ENCODE data around the gene SYNJ1. TPM values are rescaled to one million over a fixed set of nuclear protein-coding genes. Genes with fewer than 3 reads are reported as not detected.

Gene SYNJ1
- total and polyA plus RNA-seq, 9 of the 15 experiments (the other 6 are each of a cell fraction or from before 2014, with no cell fraction given): 2.4 to 10.6 (median 5.6) TPM

DNA sequence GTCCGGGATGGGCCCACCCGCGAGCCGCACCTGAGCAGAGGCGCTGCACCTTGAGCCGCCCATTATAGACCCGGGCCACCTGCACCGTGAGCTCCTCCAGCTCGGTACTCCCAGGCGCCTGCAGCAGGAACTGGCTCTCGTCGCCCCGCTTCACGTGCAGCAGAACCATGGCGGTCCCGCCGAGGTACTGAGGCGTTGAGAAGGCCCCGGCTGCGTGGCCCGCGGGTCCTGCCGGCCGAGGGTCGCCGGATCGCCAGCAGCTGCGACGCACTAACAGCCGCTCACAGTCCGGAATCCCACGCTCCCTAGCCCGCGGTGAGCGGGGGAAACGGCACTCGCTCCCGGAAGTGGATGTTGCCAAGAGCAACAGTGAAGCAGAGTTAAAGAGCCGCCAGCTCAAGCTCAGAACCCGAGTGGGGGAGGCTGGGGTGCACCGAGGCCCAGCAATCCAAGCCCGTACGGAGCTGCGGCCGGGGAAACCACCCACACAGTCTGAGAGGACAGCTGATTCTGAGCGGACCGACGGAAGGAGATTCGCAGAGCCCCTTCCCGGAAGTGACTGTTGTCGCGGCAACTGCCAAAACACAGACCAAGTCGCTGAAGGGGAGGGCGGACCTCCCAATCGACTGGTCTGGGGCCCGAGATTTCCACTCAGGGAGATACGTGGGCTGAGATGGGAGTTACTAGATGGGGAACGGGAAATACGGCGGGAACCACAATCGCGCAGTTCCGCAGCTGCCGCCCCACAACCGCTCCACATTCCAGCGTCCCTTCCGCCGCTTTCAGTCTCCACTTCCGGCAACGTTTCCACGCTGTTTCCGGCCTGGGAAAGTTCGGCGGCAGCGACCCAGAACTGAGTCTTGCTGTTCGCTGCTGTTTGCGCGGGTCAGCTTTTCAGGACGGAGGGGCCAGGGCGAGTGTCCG lies 115.5 kb downstream of the SYNJ1 start, which contains the start of gene CFAP298 (continued):
- TF ChIP-seq, protein P1, sequence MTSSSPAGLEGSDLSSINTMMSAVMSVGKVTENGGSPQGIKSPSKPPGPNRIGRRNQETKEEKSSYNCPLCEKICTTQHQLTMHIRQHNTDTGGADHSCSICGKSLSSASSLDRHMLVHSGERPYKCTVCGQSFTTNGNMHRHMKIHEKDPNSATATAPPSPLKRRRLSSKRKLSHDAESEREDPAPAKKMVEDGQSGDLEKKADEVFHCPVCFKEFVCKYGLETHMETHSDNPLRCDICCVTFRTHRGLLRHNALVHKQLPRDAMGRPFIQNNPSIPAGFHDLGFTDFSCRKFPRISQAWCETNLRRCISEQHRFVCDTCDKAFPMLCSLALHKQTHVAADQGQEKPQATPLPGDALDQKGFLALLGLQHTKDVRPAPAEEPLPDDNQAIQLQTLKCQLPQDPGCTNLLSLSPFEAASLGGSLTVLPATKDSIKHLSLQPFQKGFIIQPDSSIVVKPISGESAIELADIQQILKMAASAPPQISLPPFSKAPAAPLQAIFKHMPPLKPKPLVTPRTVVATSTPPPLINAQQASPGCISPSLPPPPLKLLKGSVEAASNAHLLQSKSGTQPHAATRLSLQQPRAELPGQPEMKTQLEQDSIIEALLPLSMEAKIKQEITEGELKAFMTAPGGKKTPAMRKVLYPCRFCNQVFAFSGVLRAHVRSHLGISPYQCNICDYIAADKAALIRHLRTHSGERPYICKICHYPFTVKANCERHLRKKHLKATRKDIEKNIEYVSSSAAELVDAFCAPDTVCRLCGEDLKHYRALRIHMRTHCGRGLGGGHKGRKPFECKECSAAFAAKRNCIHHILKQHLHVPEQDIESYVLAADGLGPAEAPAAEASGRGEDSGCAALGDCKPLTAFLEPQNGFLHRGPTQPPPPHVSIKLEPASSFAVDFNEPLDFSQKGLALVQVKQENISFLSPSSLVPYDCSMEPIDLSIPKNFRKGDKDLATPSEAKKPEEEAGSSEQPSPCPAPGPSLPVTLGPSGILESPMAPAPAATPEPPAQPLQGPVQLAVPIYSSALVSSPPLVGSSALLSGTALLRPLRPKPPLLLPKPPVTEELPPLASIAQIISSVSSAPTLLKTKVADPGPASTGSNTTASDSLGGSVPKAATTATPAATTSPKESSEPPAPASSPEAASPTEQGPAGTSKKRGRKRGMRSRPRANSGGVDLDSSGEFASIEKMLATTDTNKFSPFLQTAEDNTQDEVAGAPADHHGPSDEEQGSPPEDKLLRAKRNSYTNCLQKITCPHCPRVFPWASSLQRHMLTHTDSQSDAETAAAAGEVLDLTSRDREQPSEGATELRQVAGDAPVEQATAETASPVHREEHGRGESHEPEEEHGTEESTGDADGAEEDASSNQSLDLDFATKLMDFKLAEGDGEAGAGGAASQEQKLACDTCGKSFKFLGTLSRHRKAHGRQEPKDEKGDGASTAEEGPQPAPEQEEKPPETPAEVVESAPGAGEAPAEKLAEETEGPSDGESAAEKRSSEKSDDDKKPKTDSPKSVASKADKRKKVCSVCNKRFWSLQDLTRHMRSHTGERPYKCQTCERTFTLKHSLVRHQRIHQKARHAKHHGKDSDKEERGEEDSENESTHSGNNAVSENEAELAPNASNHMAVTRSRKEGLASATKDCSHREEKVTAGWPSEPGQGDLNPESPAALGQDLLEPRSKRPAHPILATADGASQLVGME (CRISPR knock-in tag; IDR thresholded peaks at IDR 0.05): no peak; the same call in 1 of the 2 replicates
- TF ChIP-seq, protein P2, sequence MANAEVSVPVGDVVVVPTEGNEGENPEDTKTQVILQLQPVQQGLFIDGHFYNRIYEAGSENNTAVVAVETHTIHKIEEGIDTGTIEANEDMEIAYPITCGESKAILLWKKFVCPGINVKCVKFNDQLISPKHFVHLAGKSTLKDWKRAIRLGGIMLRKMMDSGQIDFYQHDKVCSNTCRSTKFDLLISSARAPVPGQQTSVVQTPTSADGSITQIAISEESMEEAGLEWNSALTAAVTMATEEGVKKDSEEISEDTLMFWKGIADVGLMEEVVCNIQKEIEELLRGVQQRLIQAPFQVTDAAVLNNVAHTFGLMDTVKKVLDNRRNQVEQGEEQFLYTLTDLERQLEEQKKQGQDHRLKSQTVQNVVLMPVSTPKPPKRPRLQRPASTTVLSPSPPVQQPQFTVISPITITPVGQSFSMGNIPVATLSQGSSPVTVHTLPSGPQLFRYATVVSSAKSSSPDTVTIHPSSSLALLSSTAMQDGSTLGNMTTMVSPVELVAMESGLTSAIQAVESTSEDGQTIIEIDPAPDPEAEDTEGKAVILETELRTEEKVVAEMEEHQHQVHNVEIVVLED (CRISPR knock-in tag; IDR thresholded peaks at IDR 0.05): 0 out of 2 replicates have a peak, but pooled peaks have one; percentile 37
- TF ChIP-seq, protein P3, sequence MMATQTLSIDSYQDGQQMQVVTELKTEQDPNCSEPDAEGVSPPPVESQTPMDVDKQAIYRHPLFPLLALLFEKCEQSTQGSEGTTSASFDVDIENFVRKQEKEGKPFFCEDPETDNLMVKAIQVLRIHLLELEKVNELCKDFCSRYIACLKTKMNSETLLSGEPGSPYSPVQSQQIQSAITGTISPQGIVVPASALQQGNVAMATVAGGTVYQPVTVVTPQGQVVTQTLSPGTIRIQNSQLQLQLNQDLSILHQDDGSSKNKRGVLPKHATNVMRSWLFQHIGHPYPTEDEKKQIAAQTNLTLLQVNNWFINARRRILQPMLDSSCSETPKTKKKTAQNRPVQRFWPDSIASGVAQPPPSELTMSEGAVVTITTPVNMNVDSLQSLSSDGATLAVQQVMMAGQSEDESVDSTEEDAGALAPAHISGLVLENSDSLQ (IDR thresholded peaks at IDR 0.05): peak; percentile 71; the same call in 1 of the 2 replicates
- TF ChIP-seq NR4A1 (CRISPR knock-in tag; IDR thresholded peaks at IDR 0.05) (no peak), NR4A1 (tag; IDR thresholded peaks at IDR 0.05) (no peak; the same call in 1 of the 2 replicates), CEBPB (tag; IDR thresholded peaks at IDR 0.05) (no peak), IFI16 (CRISPR knock-in tag; IDR thresholded peaks at IDR 0.05) (no peak), ZNF41 (CRISPR knock-in tag; conservative IDR thresholded peaks at IDR 0.05) (no peak), SMAD2 (IDR thresholded peaks at IDR 0.05; ENCODE audit: low read depth, low read length) (no peak), ZFP1 (CRISPR knock-in tag; IDR thresholded peaks at IDR 0.05) (no peak)
- TF ChIP-seq, protein P4, sequence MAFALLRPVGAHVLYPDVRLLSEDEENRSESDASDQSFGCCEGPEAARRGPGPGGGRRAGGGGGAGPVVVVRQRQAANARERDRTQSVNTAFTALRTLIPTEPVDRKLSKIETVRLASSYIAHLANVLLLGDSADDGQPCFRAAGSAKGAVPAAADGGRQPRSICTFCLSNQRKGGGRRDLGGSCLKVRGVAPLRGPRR (CRISPR knock-in tag; IDR thresholded peaks at IDR 0.05): no peak
- TF ChIP-seq, protein P5, sequence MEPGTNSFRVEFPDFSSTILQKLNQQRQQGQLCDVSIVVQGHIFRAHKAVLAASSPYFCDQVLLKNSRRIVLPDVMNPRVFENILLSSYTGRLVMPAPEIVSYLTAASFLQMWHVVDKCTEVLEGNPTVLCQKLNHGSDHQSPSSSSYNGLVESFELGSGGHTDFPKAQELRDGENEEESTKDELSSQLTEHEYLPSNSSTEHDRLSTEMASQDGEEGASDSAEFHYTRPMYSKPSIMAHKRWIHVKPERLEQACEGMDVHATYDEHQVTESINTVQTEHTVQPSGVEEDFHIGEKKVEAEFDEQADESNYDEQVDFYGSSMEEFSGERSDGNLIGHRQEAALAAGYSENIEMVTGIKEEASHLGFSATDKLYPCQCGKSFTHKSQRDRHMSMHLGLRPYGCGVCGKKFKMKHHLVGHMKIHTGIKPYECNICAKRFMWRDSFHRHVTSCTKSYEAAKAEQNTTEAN (CRISPR knock-in tag; IDR thresholded peaks at IDR 0.05): no peak

Data from K562 (cell line).